Glutamatergic neuron (in vitro differentiated cells): Measurements from ENCODE around the gene FOXO3B. TPM values are rescaled to one million over a fixed set of nuclear protein-coding genes. Genes with fewer than 3 reads are reported as not detected.
"Not testable (repeated sequence)": the region's sequence is repeated elsewhere in the genome, so short reads cannot be mapped to it uniquely, and the experiment has no call there.

Experiments used
- DNase-seq: peaks from one replicate; pipeline ENCODE4 v3.0.0; 2022
- H3K27ac Mint-ChIP-seq: one replicate; pipeline ENCODE4 v1.8.0; 2020; ENCODE audit warnings: mild to moderate bottlenecking, mixed read lengths, inconsistent platforms; ENCODE audit not compliant: unreplicated experiment
- H3K27me3 Mint-ChIP-seq: one replicate; pipeline ENCODE4 v1.8.0; 2020; ENCODE audit warnings: mild to moderate bottlenecking, moderate library complexity, mixed read lengths, inconsistent platforms; ENCODE audit not compliant: unreplicated experiment
- H3K36me3 Mint-ChIP-seq: one replicate; pipeline ENCODE4 v1.8.0; 2020; ENCODE audit warnings: mild to moderate bottlenecking, mixed read lengths, inconsistent platforms; ENCODE audit not compliant: unreplicated experiment
- H3K4me1 Mint-ChIP-seq: one replicate; pipeline ENCODE4 v1.8.0; 2020; ENCODE audit warnings: mild to moderate bottlenecking, low read depth, mixed read lengths, inconsistent platforms; ENCODE audit not compliant: unreplicated experiment
- H3K4me3 Mint-ChIP-seq: one replicate; pipeline ENCODE4 v1.8.0; 2020; ENCODE audit warnings: mild to moderate bottlenecking, mixed read lengths, inconsistent platforms; ENCODE audit not compliant: unreplicated experiment
- H3K9me3 Mint-ChIP-seq: one replicate; pipeline ENCODE4 v1.8.0; 2020; ENCODE audit warnings: mild to moderate bottlenecking, moderate library complexity, mixed read lengths, inconsistent platforms; ENCODE audit not compliant: unreplicated experiment
- long read RNA-seq: library from polyadenylated mRNA; unstranded; transcript quantifications from one replicate; pipeline ENCODE4 v2.0.0, GENCODE V29; 2020; ENCODE audit not compliant: unreplicated experiment
- total RNA-seq: library from RNA; stranded (reverse); fragmentation: NEBNext Ultra II Directional; extraction: Animal tissue kit (Norgen Biotek cat#: 25700); gene quantifications from one replicate; pipeline ENCODE4 v1.2.1, GENCODE V29; 2021; ENCODE audit not compliant: unreplicated experiment
- TF ChIP-seq, protein P1 (sequence below): fragments of 200-600 bp; sonication (generic); IDR thresholded peaks from one replicate; pipeline ENCODE4 v1.5.0; 2021; ENCODE audit not compliant: partially characterized antibody, unreplicated experiment

The FOXO3B gene
- total RNA-seq, result 31.4 TPM
- long read RNA-seq, partial matches to known transcripts, result 0 of 2 reads
- long read RNA-seq, other reads (novel, unspliced or antisense), result 0 of 2 reads

- Mint-ChIP-seq H3K4me3 (peak within 1 kb of the TSS; percentile 84), H3K27ac (peak within 1 kb of the TSS; percentile 84)
- H3K9me3 Mint-ChIP-seq, H3K36me3 Mint-ChIP-seq, H3K4me1 Mint-ChIP-seq, H3K27me3 Mint-ChIP-seq: not testable (repeated sequence)
- peak; percentile 81 for DNase-seq
Observed at GRCh38 chr17:18681767-18682571, at the start of gene FOXO3B. FOXO3B (minus strand) TSS chr17:18682314; CDS start chr17:18681651, 663 bp downstream.

DNA sequence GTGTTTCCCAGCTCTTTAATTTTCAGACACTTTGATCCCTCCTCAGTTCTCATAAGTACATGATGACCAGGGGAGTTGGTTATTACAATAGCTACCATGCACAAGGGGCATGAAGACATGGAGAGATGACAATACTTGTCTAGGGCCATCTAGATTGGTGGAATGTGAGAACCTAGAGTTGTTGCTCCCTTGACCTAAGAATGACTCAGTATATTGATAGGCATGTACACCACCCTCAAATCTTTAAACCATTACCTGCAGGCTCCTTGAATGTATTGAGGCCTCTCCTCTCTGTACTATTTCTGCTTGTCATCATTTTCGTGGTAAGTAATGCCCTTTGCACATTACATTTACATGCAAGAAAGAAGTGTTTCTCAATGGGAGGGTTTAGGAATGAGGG lies 41.4 kb upstream of the FOXO3B start:
- not testable (repeated sequence) for H3K27me3 Mint-ChIP-seq, H3K27ac Mint-ChIP-seq, H3K9me3 Mint-ChIP-seq, H3K4me3 Mint-ChIP-seq, DNase-seq, H3K4me1 Mint-ChIP-seq, H3K36me3 Mint-ChIP-seq

GRCh38 chr17:18722612-18723011 lies 40.5 kb upstream of the FOXO3B start:
- H3K4me3 Mint-ChIP-seq, DNase-seq, H3K27me3 Mint-ChIP-seq, H3K36me3 Mint-ChIP-seq, H3K4me1 Mint-ChIP-seq, H3K27ac Mint-ChIP-seq, H3K9me3 Mint-ChIP-seq: not testable (repeated sequence)

- not testable (repeated sequence) for H3K9me3 Mint-ChIP-seq, H3K27me3 Mint-ChIP-seq, H3K4me3 Mint-ChIP-seq, H3K4me1 Mint-ChIP-seq, DNase-seq, H3K36me3 Mint-ChIP-seq, H3K27ac Mint-ChIP-seq
Observed at GRCh38 chr17:18721775-18722547, 39.8 kb upstream of the FOXO3B start.

DNA sequence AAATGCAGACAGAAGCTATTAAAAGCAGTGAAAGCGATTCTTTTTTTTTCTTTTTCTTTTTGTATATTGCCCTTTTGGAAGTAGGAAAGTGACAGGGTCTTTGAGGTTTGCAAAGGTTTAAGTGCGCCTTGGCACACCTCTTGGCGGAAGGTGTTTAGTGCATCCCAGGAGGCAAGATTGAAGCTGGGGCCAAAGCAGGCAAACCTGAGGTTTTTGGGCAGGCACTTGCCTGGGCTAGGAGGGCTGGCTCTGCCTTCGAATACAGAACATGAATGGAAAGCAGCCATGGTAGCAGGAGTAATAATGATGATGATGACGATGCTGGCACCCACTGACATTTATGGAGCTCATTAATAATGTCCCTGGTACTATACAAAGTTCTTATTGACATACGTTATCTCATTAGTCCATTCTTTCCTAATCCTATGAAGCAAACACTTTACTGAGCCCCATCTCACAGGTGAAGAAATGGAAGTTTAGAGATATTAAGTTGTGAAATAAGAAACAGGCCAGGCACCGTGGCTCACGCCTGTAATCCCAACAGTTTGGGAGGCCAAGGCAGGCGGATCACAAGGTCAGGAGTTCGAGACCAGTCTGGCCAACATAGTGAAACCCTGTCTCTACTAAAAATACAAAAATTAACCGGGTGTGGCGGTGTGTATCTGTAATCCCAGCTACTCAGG lies 37.5 kb upstream of the FOXO3B start:
- H3K27ac Mint-ChIP-seq, H3K27me3 Mint-ChIP-seq, DNase-seq, H3K9me3 Mint-ChIP-seq, H3K4me3 Mint-ChIP-seq, H3K4me1 Mint-ChIP-seq, H3K36me3 Mint-ChIP-seq: not testable (repeated sequence)

DNA sequence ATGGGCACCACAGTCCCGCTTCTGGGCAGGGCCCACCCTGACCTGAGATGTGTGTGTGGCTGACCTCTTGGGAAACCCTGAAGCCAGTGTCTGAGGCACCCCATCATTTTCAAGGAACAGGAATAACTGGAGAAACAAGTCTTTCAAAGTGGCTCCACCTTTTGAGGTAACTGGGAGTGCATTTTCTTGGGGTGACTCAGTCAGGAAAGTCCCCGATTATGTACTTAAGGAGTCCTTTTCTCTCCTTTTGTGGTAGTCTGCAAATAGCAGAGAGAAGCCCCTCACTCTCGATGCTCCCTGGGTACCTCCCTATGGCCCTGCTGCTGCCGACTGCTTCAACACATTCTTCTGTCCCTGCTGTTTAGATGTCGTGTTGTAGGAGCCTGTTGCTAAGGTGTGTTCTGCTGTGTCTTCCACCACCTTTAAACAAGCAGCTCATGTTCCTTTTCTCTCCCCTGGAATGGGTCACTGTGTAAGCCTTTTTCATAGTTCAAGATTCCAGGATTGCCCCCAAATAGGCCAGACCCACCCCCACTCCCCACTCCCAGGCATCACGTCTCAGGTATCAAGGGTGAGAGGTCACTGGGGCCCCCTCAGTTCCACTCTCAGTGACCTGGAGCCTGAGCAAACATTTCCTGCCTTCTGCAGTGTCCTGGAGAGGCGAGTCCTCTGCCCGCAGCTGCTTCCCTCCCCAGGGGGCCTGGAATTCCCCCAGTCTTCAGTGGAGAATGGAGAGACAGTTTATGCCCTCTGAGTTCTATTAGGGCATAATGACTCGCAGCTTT lies 36.7 kb upstream of the FOXO3B start:
- peak; percentile 64 for DNase-seq
- H3K9me3 Mint-ChIP-seq, H3K36me3 Mint-ChIP-seq, H3K4me1 Mint-ChIP-seq, H3K27ac Mint-ChIP-seq, H3K27me3 Mint-ChIP-seq, H3K4me3 Mint-ChIP-seq: not testable (repeated sequence)

DNA sequence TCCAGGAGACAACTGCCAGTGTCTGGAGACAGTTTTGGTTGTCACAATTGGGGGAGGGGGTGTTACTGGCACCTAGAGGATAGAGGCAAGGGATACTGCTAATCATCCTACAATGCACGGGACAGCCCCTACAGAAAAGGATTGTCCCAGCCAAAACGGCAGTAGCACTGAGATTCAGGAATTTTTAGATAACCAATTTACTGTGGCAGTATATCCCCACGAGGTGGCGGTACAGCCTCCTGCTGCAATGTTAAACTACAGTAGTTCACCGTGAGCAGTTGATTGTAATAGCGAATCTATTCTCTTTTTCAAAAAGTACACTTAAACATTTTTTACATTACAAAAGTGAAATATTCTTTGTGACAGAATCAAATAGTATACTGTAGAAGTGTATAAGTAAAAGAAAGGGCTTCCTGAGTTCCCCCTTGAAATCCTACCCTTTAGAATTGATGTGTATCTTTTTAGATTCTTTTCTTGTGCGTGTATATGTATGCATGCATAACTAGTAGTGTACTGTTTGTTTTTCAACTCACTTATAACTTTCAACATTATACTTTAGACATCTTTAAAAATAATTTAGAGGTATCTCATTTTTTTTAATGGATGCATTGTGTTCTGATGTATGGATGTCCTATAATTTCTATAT lies 30.4 kb upstream of the FOXO3B start:
- TF ChIP-seq, protein P1, sequence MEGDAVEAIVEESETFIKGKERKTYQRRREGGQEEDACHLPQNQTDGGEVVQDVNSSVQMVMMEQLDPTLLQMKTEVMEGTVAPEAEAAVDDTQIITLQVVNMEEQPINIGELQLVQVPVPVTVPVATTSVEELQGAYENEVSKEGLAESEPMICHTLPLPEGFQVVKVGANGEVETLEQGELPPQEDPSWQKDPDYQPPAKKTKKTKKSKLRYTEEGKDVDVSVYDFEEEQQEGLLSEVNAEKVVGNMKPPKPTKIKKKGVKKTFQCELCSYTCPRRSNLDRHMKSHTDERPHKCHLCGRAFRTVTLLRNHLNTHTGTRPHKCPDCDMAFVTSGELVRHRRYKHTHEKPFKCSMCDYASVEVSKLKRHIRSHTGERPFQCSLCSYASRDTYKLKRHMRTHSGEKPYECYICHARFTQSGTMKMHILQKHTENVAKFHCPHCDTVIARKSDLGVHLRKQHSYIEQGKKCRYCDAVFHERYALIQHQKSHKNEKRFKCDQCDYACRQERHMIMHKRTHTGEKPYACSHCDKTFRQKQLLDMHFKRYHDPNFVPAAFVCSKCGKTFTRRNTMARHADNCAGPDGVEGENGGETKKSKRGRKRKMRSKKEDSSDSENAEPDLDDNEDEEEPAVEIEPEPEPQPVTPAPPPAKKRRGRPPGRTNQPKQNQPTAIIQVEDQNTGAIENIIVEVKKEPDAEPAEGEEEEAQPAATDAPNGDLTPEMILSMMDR, result peak; percentile 38
- peak; percentile 71 for DNase-seq
- H3K27ac Mint-ChIP-seq, result not testable (repeated sequence)

DNA sequence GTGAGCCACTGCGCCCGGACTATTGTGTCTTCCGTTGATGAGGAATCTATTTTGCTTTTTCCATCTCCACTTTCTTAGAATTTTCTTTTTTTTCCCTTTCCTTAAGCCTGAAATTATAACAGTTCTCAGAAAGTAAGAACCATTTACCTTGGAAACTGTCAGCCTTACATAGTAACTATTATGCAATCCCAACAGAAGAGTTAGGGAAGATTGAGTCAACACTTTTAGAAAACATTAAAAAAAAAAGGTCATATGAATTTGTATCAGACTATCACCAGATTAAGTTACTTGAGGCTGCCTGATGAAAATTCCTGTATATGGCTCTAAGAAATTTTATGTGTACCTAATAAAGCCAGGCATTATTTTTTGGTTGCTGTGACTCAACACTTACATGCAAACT lies 26.1 kb upstream of the FOXO3B start:
- not testable (repeated sequence) for H3K27ac Mint-ChIP-seq, H3K4me3 Mint-ChIP-seq, H3K9me3 Mint-ChIP-seq, H3K27me3 Mint-ChIP-seq, DNase-seq, H3K4me1 Mint-ChIP-seq, H3K36me3 Mint-ChIP-seq

More for the DNA sequence above, 30.4 kb upstream of the FOXO3B start:
- not testable (repeated sequence) for H3K36me3 Mint-ChIP-seq, H3K4me1 Mint-ChIP-seq, H3K4me3 Mint-ChIP-seq, H3K9me3 Mint-ChIP-seq, H3K27me3 Mint-ChIP-seq

GRCh38 chr17:18705955-18706354 lies 23.8 kb upstream of the FOXO3B start:
- not testable (repeated sequence) for H3K9me3 Mint-ChIP-seq, DNase-seq, H3K4me1 Mint-ChIP-seq, H3K4me3 Mint-ChIP-seq, H3K36me3 Mint-ChIP-seq, H3K27ac Mint-ChIP-seq, H3K27me3 Mint-ChIP-seq

- DNase-seq, H3K27ac Mint-ChIP-seq, H3K9me3 Mint-ChIP-seq, H3K36me3 Mint-ChIP-seq, H3K4me1 Mint-ChIP-seq, H3K27me3 Mint-ChIP-seq: not testable (repeated sequence)
- H3K4me3 Mint-ChIP-seq, result peak overlapping the region; percentile 91
Observed at GRCh38 chr17:18698473-18699103, 16.5 kb upstream of the FOXO3B start.
